KOPT-K1 (cell line): Measurements from ENCODE around the gene MLLT3.

Experiments used
- H3K27ac ChIP-seq: fragments of 200-600 bp; sonication (generic); 2 replicates; pipeline ENCODE4 v1.5.1; 2016; ENCODE audit warnings: antibody characterized with exemption, mild to moderate bottlenecking, low read depth, low read length; ENCODE audit not compliant: poor library complexity, severe bottlenecking
- H3K36me3 ChIP-seq: fragments of 200-600 bp; sonication (generic); 2 replicates; pipeline ENCODE4 v1.5.1; 2017; ENCODE audit warnings: antibody characterized with exemption, mild to moderate bottlenecking, low read length, moderate library complexity; ENCODE audit not compliant: insufficient read depth
- H3K9me3 ChIP-seq: fragments of 200-600 bp; sonication (generic); 2 replicates; pipeline ENCODE4 v1.5.1; 2017; ENCODE audit warnings: antibody characterized with exemption, low read length, mild to moderate bottlenecking; ENCODE audit not compliant: insufficient read depth, poor library complexity, severe bottlenecking

Gene MLLT3

DNA sequence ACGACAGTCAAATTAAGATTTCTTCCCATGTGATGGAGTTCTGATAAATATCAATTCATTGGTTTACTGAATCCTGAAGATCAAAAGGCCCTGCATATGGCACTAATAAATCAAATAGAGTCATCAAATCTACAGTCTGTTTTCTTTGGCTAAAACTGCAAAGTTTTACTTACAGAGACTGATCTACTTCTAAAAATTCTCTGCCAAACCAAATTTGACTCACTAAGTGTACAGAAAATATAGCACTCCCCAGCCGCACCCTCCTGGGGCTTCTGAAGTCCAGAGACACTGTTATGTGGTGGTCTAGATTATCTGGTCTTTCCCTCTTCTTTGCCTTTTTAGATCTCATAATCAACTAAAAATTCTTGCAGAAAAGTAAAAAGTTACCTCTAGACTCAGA lies 237.7 kb downstream of the MLLT3 start:
- H3K36me3 ChIP-seq: peaks cover 4% of the 10 kb centered on the region
- H3K9me3 ChIP-seq: peaks cover 4% of the 10 kb centered on the region
- H3K27ac ChIP-seq: no peak overlapping the region

DNA sequence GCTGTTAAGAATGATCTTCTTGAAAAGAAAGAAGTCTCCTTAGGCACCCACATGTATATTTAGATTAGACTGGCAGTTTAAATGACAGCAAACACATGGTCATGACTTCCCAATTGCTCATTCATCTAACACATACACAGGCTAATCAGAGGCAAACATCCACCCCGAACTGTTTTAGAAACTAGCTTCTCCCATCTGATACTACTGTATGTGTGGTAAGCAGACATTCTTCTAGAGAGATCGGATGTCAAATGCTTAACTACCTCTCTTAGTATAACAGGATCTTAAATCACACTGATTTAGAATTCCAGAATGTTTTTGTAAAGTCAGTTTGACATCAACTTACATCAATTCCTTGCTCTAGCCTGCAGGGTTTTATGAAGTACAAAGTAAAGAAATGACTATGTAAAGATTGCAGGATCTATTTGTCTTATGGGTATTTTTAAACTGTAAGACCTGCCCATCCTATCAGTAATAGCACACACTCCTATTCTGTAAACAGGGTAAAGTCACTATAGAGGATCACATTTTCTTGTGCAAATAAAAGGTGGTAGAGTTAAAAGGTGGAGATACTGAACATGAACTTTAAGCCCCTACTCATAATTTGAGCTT lies 239.7 kb downstream of the MLLT3 start:
- no peaks in the 10 kb centered on the region for H3K9me3 ChIP-seq
- no peak overlapping the region for H3K27ac ChIP-seq
- no peaks in the 10 kb centered on the region; the same call in 1 of the 2 replicates for H3K36me3 ChIP-seq

DNA sequence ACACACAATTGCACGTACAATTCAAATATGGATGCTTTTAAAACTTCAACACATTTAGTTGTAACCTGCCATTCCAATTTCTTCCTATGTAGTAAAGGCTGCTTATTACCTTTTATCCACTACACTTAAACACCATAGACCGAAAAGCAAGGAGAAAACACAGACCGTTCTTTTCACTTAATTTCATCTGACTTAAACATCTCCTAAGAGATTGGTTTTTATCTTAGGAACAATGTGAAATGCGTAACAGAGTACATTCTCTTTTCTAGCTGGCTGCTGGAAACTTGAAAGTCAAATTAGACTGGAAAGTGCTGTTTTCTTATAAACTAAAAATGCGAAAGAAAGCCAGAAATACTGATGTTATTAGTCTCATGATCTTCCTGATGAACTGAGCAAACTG lies 241.8 kb downstream of the MLLT3 start:
- H3K9me3 ChIP-seq: no peaks in the 10 kb centered on the region
- H3K27ac ChIP-seq: no peak overlapping the region
- H3K36me3 ChIP-seq: no peaks in the 10 kb centered on the region

DNA sequence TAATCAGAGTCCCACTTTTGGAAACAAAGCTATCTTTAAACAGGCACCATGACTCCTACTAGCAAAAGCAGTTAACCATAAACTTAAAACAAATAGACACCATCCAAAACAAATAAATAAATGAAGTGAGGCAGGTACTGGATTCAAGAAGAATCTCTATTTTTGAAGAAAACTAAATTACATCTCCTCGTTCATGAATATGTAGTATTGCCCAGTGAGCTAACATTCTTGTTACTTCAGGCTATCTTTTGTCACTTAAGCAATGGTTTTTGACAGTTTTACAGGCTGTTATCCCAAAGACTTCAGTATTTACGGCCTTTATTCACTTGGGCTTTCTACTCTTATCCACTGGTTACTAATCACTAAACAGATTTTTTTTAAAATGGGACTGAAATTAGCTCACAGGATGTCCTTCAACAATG lies 242.5 kb downstream of the MLLT3 start:
- no peaks in the 10 kb centered on the region for H3K9me3 ChIP-seq
- H3K27ac ChIP-seq: no peak overlapping the region
- no peaks in the 10 kb centered on the region for H3K36me3 ChIP-seq

DNA sequence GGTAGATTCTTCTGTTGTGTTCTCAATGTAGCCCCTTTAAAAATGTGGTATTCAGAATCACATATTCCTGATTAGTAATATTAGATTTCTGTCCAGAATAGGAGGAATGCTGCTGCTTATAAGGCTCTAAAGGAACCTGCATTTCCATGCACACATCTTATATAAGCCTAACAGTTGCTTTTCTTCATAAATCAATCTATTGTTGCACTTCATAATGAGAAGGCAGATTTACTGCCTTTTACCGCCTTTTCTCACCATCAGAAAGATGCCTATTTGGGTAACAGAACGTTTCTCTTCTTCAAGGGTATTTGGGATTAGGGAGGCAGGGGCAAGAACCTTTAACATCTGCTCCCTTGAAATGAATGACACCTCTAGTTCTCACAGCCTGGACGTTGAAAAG lies 243.4 kb downstream of the MLLT3 start:
- Histone ChIP-seq H3K36me3 (no peaks in the 10 kb centered on the region), H3K27ac (no peak overlapping the region), H3K9me3 (no peaks in the 10 kb centered on the region)

DNA sequence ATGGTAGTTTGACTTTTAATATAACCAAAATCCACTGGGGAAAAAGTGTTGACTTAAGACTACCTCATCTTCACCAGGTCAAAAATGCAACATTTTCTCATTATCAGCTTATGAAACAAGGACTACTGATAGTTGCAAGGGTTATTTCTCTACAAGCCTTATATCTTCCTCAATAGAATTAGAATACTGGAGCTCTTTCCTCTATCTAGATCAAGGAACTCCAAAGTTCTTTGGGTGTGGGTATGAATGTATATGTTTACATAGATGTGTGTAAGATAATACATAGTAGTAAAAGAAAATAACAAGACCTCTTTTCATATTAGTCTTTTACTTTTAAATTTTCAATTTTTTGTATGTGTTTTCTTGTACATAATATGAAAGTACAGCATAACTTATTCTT lies 244.5 kb downstream of the MLLT3 start:
- Histone ChIP-seq H3K36me3 (no peaks in the 10 kb centered on the region), H3K9me3 (no peaks in the 10 kb centered on the region), H3K27ac (no peak overlapping the region)

DNA sequence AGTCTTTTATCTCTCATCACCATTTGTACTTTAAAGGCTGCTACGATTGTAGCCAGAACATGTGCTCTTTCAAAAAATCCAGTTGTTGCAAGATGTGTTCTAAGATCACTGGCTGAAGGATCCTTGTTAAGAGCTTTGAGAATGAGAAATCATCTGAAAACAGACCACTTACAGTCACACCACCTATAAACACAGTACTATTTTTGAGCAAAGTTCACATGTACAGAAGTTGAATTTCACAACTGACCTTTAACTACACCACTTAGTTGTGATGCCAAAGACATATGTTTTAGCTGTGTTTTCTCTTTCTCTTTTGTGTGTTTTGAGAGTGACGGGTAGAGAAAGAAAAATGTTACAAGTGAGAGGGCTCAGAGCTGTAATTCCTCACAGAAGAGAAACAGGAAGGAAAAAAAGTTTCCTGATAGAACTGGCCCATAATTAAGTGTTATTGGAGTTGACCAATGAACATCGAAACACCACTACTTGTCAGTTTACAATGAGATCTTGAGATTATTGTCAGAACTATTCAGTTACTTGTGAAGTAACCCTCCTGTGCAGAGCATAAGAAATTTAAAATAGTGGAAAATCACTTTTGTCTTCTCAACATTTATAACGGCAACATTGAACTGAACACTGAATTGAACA lies 245.4 kb downstream of the MLLT3 start:
- Histone ChIP-seq H3K36me3 (no peaks in the 10 kb centered on the region), H3K27ac (no peak overlapping the region), H3K9me3 (no peaks in the 10 kb centered on the region)

DNA sequence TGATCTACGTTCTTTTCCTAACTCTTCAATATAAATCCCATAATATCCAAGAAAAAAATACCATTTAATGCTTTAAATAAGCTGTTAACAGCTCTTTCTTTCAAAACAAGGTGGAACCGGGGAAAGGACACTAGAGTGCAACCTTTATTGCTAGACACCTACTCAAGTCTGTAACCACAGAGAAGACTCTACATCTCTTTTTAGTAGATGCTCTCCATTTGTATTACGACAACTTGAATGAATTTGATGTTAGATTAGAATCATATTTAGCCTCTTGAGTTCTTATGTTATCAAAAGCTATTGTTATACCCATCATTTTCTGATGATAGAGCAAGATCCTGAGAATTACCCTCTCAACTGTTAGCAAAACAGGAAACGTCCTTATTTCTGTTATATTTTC lies 246.3 kb downstream of the MLLT3 start:
- no peak overlapping the region for H3K27ac ChIP-seq
- H3K36me3 ChIP-seq: no peaks in the 10 kb centered on the region
- no peaks in the 10 kb centered on the region for H3K9me3 ChIP-seq

DNA sequence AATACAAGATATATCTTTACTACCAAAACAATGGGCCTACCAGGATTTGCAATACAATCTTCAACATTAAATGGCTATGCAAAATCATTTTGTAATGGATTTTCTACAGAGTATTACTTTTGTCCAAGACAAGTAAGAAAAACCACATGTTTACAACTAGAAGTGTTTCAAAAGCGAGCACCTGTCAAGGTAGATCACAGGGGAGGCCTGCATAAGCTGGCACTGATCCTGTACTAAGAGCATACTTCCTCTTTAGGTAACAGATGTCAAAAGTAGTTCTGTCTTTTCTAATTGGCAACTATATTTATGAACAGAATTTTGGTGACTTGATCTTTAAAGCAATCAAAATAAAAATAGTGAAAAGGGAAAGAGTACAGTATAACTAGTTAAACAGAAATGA lies 249.0 kb downstream of the MLLT3 start:
- no peaks in the 10 kb centered on the region for H3K9me3 ChIP-seq
- H3K27ac ChIP-seq: no peak overlapping the region
- no peaks in the 10 kb centered on the region for H3K36me3 ChIP-seq

DNA sequence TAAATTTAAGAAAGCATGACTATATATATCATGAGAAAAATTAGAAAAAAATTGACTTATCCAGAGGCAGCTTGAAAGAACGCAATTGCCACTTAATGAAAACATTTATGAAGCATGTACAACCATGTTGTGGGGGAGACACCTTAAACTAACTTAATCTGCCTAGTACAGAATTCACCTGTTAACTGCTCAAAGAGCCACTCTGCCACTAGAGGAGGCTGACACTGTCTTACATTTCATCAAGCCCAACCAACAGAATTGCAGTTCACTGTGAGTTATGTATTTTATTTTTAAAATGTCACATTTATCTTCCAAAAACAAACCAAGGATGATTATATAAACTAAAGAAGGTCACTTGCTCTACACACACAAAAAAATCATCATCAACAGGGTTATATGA lies 252.9 kb downstream of the MLLT3 start:
- Histone ChIP-seq H3K9me3 (no peaks in the 10 kb centered on the region), H3K27ac (no peak overlapping the region), H3K36me3 (no peaks in the 10 kb centered on the region)

DNA sequence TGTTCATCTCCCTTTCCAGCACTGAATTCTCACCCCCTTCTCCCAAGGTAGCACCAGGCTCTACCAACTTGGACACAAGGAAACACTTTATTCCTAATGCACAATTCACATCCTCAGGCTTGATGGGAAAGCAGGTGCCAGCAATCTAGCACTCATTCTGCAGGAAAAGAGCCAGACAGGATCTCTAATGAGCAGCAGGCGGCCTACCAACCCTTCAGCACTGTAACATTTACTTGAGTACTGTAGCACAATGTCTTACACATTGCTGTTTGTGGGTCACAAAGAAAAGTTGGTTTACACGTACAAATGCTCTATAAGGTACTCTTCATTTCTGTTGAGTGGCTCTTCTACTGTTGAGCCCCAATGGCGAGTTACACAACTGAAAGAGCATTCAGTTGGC lies 254.4 kb downstream of the MLLT3 start:
- Histone ChIP-seq H3K27ac (no peak overlapping the region), H3K9me3 (no peaks in the 10 kb centered on the region), H3K36me3 (peaks cover 7% of the 10 kb centered on the region)

DNA sequence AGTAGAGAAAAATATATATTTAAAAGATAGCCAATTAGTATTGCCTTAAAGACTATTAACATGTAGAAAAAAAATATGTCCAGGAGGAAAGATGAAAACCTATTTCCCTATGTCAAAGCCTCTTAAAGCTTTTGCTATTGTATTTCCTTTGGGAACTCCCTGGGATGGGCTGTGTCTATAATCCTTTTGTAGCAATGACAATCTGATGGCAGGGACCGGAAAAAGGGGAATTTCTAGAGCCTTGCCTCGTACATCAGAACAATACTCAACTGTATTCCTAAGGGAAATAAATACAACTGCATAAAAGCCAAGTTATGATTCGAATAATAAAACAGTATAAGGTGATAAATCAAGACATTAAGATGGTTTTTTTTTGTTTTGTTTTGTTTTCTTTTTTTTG lies 257.3 kb downstream of the MLLT3 start:
- H3K9me3 ChIP-seq: no peaks in the 10 kb centered on the region
- H3K36me3 ChIP-seq: peaks cover 33% of the 10 kb centered on the region
- no peak overlapping the region for H3K27ac ChIP-seq

DNA sequence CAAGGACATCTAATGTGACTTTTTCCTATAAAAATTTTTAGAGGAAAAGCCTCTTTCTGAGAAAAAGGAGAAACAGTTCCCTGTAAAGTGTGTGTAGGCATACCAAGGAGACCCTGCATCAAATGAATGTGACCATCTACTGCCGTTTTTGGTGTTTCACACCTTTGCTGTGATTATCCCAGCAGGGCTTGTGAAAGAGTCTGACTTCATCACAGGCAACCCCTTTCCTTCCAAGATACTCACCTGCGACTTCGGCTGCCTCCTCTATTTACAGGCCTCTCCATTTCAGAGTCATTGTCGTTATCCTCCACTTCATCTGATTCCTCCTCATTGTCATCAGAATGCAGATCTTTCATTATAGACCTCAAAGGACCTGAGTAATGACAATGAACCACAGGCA lies 259.1 kb downstream of the MLLT3 start:
- Histone ChIP-seq H3K36me3 (peaks cover 33% of the 10 kb centered on the region), H3K9me3 (no peaks in the 10 kb centered on the region), H3K27ac (no peak overlapping the region)

DNA sequence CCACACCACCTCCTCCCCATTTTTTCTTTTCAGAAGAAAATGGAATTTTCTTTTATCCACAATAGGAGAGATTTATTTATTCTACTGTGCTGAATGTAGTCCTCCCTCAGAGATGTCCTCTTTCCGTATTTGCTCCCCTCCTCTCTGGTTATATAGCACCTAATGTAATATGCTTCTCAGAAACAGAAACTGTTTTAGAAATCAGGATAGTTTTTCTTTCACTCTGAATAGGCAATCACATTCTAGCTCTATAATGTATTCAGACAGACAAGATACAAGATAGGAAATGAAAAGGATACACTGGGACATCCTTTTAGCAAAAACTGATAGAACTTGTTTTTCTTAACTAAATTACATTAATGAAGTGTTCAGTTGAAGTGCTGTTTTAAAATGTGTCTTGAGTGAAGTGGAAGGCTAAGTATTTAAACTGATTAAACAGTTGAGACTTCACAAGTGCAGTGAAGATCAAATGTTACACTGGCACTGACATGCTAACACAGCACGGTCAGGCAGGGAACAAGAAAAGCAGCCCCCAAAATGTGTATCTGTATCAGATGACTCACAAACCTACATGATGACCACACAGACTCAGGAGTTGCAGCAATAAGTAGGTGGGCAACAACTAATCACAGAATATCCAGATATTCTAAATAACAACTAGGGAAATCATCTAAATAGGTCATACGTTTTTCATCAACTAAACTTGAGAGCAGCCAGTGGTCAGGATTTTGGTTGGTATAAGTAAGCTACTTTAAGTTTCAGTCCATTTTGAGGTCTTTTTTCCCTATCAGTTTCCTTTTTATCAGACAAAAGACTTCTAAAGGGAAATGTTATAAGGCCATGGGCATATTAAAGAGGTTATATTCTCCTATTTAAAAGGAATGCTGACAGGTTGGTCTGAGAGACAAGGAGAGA lies 260.4 kb downstream of the MLLT3 start:
- H3K36me3 ChIP-seq: peaks cover 33% of the 10 kb centered on the region
- no peak overlapping the region for H3K27ac ChIP-seq
- no peaks in the 10 kb centered on the region for H3K9me3 ChIP-seq

DNA sequence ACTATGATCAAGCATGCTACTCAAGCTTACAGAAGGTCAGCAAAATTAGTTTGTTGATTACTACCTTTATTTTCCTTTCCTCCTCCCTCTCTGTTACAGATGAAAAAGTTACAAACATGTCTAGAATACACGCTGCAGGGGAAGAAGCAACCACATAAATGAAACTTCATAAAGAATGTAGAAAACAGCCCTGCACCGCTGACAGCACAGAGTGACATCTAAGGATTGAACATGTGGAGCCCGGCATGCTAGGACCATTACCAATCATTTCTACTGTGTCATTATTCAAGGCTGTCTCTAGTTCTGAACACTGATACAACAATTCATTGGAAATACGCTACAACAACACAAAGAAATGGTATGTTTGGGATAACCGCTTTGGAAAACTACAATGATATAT lies 261.1 kb downstream of the MLLT3 start:
- peaks cover 33% of the 10 kb centered on the region for H3K36me3 ChIP-seq
- H3K27ac ChIP-seq: no peak overlapping the region

More for the DNA sequence above, 261.1 kb downstream of the MLLT3 start:
- no peaks in the 10 kb centered on the region for H3K9me3 ChIP-seq
